Measurements from ENCODE around the gene UCP2.
"Not testable (repeated sequence)": the region's sequence is repeated elsewhere in the genome, so short reads cannot be mapped to it uniquely, and the experiment has no call there.

Gene UCP2

GRCh38 chr11:73946798-73947458 is 35.7 kb downstream of the UCP2 start:
- no peak for DNase-seq (ENCODE audit: low read depth in 4 of 4, low spot score in 1 of 4)

DNA sequence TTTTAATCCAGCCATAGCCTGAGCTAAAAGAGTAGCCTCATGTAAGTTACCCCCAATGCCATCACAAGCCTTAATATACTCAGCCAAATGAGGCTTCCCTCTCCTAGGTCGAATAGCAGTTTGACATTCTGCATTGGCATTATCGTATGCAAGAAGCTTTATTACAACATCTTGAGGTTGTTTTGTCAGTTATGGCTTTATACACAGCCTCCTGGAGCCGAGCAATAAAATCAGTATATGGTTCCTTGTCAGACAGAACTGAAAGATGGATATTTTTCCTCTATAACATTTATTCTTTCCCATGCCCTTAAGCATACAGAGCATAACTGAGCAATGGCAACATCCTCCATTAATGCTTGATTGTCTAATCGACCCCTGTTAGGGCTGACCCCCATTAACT is 37.2 kb downstream of the UCP2 start:
- DNase-seq (ENCODE audit: low read depth in 4 of 4, low spot score in 1 of 4) = no peak

DNA sequence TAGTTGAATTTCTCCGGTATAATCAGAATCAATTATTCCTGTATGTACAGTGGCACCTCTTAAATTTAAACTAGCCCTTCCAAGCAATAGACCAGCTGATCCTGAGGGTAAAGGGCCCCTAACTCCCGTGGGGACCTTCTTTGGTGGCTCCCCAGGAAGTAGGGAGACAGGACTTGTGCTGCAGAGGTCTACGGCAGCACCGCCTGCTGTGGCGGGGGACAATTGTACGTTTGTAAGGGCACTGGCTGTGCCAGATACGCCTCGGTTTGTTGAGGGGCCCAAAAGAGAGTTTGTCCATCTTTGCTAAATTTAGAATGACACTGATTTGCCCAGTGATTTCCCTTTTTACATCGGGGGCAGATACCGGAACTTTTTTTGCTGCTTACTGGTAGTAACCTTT is 37.7 kb downstream of the UCP2 start:
- no peak for DNase-seq (ENCODE audit: low read depth in 4 of 4, low spot score in 1 of 4)

- DNase-seq (ENCODE audit: low read depth in 4 of 4, low spot score in 1 of 4) = no peak
These were observed 38.6 kb downstream of the UCP2 start for GRCh38 chr11:73944085-73944484.

GRCh38 chr11:73942010-73942409 is 40.6 kb downstream of the UCP2 start:
- no peak for DNase-seq (ENCODE audit: low read depth in 4 of 4, low spot score in 1 of 4)

- DNase-seq (ENCODE audit: low read depth in 4 of 4, low spot score in 1 of 4) = no peak
These were observed 41.7 kb downstream of the UCP2 start for GRCh38 chr11:73940801-73941570.

DNA sequence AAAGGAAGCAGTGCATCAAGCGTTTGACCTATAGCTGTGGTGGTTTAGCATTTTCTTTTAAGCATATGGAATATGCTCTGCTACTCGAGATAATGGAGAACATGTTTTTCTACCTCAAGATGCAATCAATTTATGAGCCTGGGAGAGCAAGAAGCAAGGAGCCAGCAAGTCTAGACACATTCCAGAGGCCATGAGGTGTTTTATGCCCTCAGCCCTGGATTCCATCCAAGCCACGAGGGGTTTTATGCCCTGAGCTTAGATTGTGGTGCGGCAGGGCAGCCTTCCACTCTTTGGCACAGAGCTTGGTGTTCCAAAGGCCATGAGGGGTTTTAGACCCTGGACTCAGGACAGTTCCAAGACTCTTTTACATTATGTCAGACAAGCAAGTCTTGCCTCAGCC is 43.5 kb downstream of the UCP2 start:
- DNase-seq (ENCODE audit: low read depth in 4 of 4, low spot score in 1 of 4) = no peak

DNA sequence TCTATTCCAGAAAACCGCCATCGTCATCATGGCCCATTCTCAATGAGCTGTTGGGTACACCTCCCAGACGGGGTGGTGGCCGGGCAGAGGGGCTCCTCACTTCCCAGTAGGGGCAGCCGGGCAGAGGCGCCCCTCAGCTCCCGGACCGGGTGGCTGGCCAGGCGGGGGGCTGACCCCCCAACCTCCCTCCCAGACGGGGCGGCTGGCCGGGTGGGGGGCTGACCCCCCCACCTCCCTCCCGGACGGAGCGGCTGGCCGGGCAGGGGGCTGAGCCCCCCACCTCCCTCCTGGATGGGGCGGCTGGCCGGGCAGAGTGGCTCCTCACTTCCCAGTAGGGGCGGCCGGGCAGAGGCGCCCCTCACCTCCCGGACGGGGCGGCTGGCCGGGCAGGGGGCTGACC is 46.6 kb downstream of the UCP2 start:
- not testable (repeated sequence) for DNase-seq (ENCODE audit: low read depth in 4 of 4, low spot score in 1 of 4)

- no peak for DNase-seq (ENCODE audit: low read depth in 4 of 4, low spot score in 1 of 4)
These were observed 49.9 kb downstream of the UCP2 start for GRCh38 chr11:73932781-73933180.

- no peak for DNase-seq (ENCODE audit: low read depth in 4 of 4, low spot score in 1 of 4)
These were observed 50.7 kb downstream of the UCP2 start for GRCh38 chr11:73931951-73932350.

- no peak for DNase-seq (ENCODE audit: low read depth in 4 of 4, low spot score in 1 of 4)
These were observed 51.5 kb downstream of the UCP2 start for GRCh38 chr11:73931039-73931645.

- DNase-seq (ENCODE audit: low read depth in 4 of 4, low spot score in 1 of 4) = no peak
These were observed 53.3 kb downstream of the UCP2 start for GRCh38 chr11:73929388-73929787.
